Posterior vena cava (tissue), 2 donors: ENCODE data around the gene RTN4RL2. TPM values are rescaled to one million over a fixed set of nuclear protein-coding genes. Genes with fewer than 3 reads are reported as not detected.

Source experiments
- DNase-seq: peaks from one replicate; pipeline ENCODE4 v3.0.0-alpha.2; 2020; ENCODE audit warnings: low spot score
- intact Hi-C, 2 donors: fragments of 100-400 bp; cut with DNase I; formaldehyde crosslinking; loops; one replicate each; pipeline versions ENCODE4 v1.14.1 to v1.14.2; 2022 to 2023
- long read RNA-seq, 2 donors: library from polyadenylated mRNA; unstranded; transcript quantifications; one replicate each; pipeline ENCODE4 v2.0.0, GENCODE V29; 2020 to 2021
- total RNA-seq, 2 donors: library from RNA; stranded (reverse); fragmentation: NEBNext Ultra II Directional; extraction: Animal tissue kit (Norgen Biotek cat#: 25700); gene quantifications; one replicate each; pipeline ENCODE4 v1.2.1, GENCODE V29; 2021
- donor health status: DM: yes; HTN: yes; CAD: no.
- donor health status: DM: yes; HTN: yes; CAD: no.

Gene RTN4RL2
- 1 to 10 TPM; 2.0 to 2.9 TPM for total RNA-seq
- long read RNA-seq, donor 1, partial matches to known transcripts = 1 of 3 reads
- long read RNA-seq, donor 1, other reads (novel, unspliced or antisense) = 1 of 3 reads
- long read RNA-seq, donor 2 = 0 reads

DNA sequence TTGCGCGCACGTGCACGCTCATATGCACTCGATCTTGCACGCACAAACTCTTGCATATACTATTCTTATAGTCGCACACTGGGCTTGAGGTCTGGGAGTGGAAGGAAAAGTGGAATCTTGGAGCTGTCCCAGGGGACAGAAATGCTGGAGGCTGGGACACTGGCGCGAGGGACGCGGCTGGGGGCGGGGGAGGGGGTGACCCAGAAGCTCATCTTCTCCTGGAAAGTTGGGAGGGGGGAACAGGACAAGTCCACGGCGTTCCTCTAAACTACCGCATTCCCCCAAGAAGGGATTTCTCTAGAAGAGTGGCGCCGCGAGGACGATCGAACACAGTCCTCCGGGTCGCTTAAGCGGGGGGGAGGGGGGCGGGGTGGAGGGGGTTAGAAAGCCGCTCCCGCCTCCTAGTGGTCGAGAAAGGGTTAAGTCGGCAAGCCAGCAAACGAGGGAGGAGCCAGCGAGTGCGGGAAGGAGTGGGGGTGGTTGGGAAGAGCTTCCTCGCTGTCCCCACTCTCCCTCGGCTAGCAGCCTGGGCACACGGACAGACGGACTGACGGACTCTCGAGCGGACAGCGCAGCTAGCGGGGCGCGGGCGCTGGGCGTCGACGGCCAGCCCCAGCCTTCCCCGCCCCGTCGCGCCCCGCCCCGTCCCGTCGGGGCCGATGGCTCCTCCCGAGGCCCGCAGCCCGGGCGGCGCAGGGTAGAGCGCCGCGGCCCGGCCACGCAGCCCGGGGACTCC lies at the start of gene RTN4RL2:
RTN4RL2 (plus strand) TSS at position 507 of the 736 bp plus-strand sequence. CDS start 338 bp downstream, outside the sequence.
- DNase-seq = no peak
- intact Hi-C loops = loop anchor here in 1 of 2 donors (10.0 kb wide), 1 partner anchor 65 kb away; no protein-coding TSS in a partner anchor

DNA sequence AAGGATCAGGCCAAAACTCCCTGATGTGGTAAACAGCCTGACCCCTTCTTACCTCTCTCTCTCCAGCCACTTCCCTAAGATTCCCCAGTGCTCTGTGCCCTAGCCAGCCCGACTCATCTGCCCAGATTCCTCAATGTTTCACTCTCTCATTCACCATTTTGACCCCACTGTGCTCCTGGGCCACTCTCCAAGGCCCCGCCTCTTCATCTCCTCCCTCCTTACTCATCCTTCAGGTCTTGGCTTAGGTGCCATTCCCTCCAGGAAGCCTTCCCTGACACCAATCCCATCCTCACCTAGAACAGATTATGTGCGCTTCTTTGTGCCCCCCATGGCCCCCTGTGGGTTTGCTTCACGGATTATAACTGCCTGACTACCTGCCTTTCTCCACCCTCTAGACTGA lies 46.6 kb upstream of the RTN4RL2 start:
- no peak for DNase-seq
- intact Hi-C loops = no loop called here

DNA sequence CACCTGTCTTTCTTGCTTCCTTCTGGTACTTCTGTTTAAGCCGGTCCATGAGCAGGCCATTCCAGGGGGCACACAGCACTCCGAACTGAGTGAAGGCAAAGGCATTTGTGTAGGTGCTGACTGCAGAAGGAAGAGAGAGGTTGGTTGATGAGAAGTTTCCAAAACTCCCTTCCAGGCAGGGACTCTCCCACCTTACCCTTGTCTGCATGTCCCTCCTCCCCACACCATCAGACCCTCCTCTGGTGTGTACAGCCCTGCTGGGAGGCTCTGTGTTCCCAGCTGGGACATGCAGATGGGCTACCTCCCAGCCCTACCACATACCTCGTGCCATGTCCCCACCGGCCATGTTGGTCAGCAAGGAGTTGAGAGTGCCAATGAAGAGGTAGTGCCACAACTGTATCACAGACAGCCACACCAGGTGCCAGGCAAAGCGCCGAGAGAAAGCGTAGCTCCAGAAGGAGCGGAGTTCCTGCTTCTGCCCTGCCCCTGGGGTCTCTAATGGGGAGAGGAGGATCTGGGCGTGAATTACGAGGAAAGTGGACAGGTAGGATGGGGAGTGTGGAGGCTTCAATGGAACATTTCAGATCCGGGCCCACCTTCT lies 45.6 kb upstream of the RTN4RL2 start:
- DNase-seq = no peak
- intact Hi-C loops = no loop called here

DNA sequence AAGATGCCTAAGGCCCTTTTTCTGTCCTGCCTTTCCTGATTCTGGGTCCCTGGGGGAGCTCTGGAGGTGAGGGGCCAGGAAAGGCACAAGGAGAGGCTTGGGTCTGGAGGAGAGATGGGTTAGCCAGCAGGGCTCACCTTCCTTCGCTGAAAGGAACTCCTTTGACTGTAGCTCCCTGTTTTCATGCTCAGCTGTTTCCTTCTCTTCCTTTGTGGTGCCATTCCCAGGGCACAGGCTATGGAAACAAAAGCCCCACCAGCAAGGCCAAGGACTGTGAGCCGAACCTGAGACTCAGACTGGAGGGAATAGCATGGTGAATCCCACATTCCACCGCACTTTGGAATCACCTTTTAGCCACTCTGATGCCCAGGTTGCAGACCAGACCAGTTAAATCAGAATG lies 43.9 kb upstream of the RTN4RL2 start:
- intact Hi-C loops = no loop called here
- DNase-seq = no peak

DNA sequence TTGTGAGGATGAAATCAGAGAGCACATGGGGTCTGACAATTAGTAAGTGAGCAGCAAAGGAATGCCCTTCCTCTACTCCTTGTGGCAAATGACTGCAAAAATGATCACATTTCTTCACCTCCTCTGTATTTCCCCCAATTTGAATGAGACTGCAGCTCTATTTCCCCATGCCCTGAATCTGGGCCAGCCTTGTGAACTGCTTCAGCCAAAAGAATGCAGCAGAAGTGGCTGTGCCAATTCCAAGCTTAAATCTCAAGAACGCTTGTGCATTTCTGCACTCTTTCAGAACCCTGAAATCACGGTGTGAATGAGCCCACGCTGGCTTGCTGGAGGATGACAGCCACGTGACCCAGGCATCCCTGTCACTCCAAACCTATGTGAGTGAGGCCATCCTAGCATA lies 43.3 kb upstream of the RTN4RL2 start:
- no peak for DNase-seq
- intact Hi-C loops = no loop called here

DNA sequence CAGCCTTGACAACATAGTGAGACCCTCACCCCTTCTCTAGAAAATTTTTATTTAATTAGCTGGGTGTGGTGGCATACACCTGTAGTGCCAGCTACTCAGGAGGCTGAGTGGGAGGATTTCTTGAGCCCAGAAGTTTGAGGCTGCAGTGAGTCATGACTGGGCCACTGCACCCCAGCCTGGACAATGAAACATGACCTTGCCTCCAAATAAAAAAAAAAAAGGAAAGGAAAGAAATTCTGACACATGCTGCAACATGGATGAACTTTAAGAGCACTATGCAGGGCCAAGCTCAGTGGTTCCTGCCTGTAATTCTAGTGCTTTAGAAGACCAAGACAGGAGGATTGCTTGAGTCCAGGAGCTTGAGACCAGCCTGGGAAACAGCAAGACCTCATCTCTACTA lies 42.2 kb upstream of the RTN4RL2 start:
- DNase-seq = no peak
- intact Hi-C loops = no loop called here

DNA sequence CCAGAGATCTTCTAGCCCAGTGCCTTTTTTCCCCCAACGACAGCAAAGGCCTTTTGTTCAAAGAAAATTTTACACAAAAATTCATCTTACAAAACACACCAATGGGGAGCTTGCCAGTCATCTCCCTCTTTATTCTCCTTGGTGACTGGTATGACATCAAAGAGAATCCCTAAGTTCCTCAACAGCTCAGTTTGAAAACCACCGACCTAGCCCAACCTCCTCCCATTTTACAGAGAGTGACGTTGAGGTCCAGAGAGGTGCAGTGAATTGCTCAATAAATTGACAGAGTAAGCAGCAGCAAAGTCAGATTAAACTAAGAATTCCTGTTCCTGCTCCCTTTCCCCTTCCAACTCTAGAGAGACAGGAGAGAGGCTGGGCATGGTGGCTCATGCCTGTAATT lies 41.2 kb upstream of the RTN4RL2 start:
- no peak for DNase-seq
- intact Hi-C loops = no loop called here

DNA sequence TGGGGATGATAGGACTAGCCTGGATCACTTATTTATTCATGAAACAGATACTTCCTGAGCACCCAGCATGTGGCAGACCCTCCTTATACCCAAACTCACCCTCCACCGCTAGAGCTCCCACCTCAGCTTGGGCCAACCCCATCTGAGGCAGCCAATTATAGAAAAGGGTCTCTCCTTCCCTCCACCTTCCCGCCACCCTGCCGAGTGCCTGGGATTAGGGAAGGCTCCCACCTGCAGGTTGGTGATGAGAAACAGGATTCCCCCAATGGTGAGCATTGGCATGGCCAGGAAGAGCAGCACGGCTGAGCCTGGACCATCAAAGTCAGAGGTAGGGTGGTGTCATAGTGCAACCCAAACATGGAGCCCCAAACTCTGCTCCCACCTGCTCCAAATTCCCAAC lies 39.3 kb upstream of the RTN4RL2 start:
- DNase-seq = no peak
- intact Hi-C loops = no loop called here

DNA sequence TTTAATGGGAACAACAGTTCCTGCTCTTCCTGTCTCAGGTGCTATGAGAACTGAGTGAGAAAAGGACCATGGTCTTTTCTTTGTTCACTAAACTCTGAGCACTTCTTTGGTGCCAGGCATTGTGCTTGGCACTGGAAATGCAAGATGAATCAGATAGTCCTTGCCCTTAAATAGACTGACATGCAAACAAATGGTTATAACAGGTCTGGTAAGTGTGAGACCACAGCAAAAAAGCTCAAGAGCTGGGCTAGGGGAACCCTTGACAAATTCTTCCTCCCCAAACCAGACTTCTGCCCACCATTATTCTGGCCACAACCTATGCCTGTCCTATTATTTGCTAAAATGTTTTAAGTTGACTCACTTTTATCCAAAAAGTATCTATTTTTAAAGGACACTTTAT lies 38.5 kb upstream of the RTN4RL2 start:
- no peak for DNase-seq
- intact Hi-C loops = no loop called here

DNA sequence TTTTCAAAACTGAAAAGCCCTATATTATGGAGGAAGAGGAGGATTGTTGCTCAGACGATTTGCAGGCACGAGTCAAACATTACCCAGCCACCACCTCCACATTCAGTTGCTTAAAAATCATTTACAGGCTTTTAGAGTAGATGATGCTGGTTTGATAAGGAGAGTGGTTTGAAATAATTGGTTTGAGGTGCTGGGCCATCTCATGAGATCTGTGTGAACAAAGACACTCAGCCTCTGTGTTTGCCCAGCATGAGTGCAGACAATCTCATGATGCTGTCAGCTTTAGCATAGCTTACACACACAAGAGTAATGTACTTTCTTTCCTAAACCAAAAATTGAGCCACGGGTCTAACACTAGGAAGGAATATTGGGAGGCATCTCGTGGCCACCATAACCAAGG lies 37.7 kb upstream of the RTN4RL2 start:
- intact Hi-C loops = no loop called here

DNA sequence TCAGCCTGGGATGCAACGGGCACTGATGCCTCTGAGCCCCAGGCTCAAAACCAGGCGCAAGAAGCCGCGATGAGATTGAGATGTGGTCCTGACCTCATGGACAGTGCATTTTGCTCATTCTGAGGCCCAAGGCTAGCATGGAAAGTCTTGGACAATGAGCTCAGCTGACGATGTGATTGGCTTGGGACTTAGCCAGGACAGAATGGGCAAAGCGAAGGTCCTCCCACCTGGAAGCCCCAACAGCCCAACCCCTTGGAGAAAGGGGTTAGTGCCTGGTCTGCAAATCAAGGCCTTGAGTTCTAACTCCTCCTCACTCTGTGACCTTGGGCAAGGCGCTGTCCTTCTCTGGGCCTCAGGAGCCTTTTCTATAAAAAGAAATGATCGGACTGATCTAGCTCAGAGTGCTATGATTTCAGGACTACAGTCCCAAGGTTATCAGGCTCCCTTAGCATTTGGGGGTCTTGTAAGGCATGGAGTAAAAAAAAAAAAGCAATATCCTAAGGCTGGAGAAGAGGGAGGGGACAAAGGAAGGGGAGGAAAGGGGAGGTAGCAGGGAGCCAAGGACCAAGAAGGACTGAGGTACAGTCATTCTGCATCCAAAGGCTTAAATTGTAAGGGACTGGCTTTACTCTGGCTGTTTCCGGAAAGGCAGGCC lies 36.1 kb upstream of the RTN4RL2 start:
- no peak for DNase-seq
- intact Hi-C loops = no loop called here

More for the DNA sequence above, 37.7 kb upstream of the RTN4RL2 start:
- no peak for DNase-seq

DNA sequence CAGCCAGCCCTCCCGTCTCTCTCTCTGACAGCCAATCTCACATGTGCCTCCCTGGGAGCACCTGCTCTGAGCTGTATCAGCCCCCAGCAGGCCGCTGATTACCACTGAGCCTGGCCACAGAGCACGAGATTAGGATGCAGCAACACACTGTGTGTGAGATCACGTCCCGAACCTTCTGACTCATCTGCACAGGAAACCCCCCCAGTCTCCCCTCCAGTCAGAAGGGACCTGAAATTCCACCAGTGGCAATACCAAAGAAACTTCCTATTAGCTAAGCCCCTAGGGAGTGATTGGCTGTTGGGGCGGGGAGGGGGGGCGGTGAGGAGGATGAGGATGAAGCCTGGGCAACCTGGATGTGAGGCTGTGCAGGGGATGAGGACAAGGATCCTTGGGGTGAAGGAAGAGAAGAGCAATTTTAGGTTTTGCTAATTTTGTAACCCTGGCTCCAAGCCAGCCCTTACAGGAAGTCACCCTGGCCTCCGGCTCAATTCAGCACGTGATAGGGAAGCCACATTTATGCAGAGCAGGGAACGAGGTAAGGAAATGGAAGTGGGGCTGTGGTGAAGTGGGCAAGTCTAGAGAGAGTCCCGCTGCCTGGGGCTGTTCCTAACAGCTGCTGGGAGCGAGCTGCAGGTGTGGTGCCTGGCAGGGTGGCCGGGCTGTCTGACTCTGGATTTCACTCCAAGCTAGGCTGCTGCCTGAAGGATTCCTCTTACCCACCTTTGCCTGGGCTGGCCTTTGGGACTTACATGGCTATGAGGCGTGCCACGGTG lies 35.4 kb upstream of the RTN4RL2 start:
- peak; percentile 92 for DNase-seq
- intact Hi-C loops = no loop called here

DNA sequence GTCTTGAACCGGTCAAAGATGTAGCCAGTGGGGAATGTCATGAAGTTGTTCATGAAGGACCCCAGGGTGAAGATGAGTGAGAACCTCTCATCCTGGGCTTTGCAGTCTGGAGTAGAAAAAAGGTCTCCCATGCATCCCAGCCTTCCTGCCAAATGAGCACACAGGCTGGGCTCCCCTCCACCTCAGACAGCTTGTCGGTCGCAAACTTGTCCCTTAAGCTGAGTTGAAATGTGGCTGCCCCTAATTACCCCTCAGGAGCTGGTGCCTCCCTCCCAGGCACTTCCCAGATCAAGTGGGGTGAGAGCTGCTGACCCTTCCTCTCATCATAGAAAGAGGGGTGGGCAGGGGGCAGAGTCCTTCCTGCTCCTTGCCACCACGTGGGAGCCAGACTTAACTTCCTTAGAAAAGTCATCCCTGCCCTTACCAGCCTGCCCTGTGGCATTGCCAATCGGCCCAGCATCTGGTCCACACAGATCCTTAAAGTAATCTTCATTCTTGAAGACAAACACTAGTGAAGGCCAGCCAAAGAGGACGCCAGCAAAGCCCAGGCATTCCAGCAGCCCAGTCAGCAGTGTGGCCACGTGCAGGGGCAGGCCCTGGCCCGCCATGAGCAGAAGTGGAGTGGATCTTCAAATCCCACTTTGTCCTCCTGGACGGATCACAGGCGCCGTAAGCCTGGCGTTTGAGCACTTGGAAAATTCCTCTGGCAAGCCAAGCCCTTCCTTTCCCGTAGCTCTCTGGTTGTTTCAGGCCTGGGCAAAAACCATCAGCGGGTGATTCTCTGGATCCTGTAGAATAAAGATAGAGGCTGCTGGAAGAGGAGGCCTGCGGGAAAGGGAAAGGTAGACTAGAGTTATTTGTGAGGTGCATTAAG lies 34.5 kb upstream of the RTN4RL2 start:
- intact Hi-C loops = no loop called here
- DNase-seq = peak; percentile 93

DNA sequence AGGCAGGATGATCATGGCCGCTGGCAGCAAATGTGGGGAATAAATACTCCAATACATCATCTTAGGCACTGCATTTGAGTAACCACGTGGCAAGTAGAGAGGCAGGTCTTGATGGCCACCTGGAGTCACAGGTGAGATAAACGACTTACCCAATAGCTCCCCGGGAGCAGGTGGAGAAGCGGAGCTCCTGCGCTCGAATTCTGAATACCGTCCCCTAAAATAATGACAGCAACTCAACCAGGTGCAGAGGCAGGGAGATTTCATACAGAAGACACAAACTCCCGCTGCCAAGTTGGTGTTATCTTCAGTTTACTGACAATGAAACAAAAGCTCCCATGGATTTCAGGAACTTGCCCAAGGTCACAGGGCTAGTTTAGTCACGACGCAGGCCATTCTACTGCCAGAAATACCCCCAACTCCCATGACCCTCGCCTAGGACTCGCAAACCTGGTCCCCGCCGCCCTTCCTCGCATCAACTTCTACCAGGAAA lies 33.8 kb upstream of the RTN4RL2 start:
- DNase-seq = no peak
- intact Hi-C loops = no loop called here

DNA sequence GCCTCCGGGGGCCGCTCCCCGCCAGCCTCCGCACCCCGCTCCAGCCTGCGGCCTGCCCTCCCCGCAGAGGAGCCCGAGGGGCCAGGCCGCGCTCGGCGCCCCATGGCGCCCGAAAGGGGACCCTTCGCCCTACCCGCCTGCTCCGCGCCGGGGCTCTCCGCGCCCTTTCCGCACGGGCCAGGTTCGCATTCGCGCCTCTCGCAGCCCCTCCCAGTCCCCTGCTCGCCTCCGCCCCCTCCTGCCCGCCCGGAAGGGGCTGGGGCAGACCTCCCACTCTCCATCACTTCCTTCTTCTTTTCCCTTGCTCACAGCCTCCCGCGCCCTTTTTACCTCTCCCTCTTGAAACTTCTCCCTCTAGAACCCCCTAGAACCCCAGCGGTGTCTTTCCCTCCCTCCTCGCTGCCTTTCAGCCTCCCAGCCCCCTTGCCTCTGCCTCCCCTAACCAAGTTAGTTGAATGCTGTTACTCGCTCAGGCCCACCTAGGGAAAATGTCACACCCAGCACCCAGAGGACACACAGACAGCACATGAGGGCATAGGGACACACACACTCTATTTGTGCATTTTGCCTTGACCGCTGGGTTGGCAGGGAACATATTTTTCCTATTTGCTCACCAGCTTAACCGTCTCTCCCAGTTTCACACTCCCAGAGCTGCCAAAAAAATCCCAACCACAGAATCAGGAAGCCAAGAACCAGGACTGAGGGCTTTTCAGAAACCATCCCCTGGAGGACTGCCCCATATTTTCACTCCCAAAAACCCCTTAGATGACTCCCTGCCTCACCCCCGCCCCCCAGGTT lies 33.2 kb upstream of the RTN4RL2 start, which contains the start of gene SLC43A3:
SLC43A3 (minus strand) TSS at position 193 of the 798 bp plus-strand sequence. CDS start 949 bp downstream, outside the sequence.
- peak; percentile 94 for DNase-seq
- intact Hi-C loops = no loop called here

DNA sequence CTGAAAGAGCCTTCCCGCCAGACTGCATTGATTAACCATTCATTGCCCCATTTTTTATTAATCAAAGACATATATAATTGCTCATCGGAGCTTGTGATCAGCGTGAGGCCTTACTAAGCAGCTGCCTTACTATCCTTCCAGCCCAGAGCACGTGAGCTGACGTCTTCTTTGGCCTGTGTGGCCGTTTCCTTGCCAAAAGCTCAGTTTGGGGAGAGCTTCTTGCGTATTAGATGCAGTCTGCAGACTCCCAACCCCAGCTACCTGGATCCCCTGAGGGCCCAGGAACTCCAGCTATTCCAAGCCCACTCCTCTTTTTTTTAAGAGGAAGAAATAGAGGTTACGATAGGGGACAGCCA lies 32.6 kb upstream of the RTN4RL2 start:
- intact Hi-C loops = no loop called here
- DNase-seq = peak; percentile 91

DNA sequence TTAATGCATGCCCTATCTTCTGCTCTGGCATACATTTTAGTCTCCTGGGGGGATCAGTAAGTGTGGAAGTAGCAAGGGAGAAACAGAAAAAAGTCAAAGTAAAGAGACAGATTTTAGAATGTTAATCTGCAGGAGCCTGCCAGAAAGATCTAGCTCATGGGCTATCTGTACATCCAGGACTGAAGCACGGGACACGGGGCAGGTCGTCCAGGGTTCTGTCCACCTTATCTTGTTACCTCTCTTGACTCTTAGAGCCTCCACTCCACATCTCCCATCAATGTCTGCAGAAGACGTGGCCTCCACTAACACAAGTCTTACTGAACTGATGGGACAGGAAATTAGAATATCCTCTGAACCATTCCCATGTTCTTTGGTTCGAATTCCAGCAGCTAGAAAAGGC lies 31.7 kb upstream of the RTN4RL2 start:
- no peak for DNase-seq
- intact Hi-C loops = no loop called here

DNA sequence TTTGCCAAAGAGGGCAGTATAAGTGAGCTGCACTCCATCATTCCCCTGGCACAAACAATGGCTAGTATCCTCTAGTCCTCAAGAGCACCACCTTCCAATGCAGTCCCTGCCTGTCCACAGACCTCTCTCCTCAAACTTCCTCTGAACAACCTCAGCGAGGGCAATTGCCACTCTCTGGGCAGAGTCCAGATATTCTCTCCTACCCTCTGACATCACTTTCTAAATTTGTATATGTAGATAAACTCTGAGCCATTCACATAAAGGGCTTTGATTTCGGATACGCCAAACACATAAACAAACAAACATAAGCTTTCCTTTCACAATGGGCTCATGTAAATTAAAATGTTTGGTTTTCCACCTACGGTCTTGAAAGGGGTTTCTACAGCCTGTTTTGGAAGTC lies 30.4 kb upstream of the RTN4RL2 start:
- intact Hi-C loops = loop anchor here in 1 of 2 donors (1.0 kb wide), 1 partner anchor 18 kb away; no protein-coding TSS in a partner anchor
- no peak for DNase-seq
